A549 treated with CORT108297 at 1 μM for 4 hours (cell line): ENCODE data around the gene CEP70. TPM values are rescaled to one million over a fixed set of nuclear protein-coding genes. Genes with fewer than 3 reads are reported as not detected.

ENCODE experiments used
- total RNA-seq: library from RNA; stranded (reverse); fragments of 200-300 nt; extraction: Qiagen RNA extraction; gene quantifications from 5 replicates; pipeline ENCODE4 v1.2.3, GENCODE V29; 2022

CEP70 gene, protein sequence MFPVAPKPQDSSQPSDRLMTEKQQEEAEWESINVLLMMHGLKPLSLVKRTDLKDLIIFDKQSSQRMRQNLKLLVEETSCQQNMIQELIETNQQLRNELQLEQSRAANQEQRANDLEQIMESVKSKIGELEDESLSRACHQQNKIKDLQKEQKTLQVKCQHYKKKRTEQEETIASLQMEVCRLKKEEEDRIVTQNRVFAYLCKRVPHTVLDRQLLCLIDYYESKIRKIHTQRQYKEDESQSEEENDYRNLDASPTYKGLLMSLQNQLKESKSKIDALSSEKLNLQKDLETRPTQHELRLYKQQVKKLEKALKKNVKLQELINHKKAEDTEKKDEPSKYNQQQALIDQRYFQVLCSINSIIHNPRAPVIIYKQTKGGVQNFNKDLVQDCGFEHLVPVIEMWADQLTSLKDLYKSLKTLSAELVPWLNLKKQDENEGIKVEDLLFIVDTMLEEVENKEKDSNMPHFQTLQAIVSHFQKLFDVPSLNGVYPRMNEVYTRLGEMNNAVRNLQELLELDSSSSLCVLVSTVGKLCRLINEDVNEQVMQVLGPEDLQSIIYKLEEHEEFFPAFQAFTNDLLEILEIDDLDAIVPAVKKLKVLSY
- 4.9 to 8.5 TPM (median 5.7 TPM) in 5 replicates for total RNA-seq

DNA sequence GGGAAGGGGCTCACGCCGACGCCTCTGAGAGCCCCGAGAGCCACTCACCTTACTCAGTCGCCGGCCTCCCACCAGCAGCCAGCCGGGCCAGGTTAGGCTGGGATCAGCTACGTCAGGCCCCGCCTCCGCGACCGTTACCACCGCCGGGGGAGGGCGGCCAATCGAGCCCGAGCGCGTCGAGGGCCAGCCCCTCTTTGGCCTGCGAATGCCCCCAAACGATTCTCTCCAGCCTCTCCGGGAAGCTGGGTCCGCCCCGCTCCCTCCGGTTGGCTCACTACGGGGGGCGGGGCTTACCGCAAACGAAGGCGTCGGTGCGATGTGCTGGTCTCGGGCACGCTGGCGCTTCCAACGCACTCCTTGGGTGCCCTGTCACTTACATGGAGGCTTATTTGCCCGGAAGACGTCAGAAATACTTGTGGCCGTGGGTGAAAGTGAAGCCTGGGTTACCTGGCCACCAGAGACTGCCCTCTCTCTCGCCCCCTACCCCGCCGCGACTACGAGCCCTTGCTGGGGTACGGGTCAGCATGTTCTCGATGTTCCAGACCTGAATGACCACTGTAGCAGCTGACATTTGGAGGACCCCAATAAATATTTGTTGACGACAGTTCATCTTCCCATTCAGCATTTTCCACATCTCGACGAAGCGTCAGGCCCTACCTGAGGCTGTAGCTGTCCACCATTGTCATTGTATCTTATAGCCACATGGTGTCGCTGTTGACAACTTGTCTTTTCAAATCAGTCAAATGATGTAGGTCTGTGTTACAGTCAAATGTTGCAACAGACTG lies at the start of gene CEP70:
Gene CEP70, minus strand, starts transcription at position 111 of the 785 bp plus-strand sequence. CDS start 21,333 bp downstream, outside the sequence.

DNA sequence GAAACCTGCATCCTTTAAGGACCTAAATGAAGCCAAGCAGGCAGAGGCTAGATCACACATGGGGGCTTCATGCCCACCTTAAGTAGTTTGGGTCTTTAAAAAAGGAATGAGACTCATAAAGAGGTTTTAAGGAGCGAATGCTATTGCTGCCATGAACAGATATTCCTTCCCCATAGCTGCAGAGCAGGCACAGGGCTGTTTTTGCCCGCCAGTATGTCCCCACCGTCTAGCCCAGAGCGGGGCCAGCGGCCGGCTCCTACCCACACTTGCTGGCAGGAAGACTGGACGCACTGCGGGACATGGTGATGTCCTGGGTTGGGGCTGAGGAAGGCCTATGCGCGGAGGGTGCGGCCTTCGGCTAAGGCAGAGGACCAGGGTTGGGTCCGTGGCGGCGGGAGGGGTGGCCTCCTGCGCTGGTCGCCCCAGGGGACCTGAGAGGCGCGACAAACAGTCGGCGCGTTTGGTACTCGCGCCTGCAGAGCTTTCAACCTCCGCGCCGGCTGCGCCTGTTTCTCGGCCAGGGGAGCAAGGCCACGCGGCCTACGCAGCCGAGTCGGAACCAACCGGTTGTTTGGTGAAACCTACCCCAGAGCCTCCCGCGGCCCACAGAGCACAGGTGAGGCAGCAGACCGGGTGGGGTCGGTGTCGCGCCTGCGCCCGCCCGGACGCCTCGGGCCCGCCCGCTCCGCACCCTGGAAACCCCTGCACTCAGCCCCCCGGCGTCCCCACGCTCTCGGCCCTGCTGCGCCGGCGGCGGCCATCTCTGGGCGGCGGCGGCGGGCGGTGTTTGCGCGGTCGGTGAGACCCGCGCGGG lies 14.5 kb upstream of the CEP70 start, which contains the start of gene FAIM:
Gene FAIM, plus strand, starts transcription at position 450 of the 814 bp plus-strand sequence. CDS start 10,956 bp downstream, outside the sequence.

Other genes starting within 250 kb of the CEP70 start
- gene MRAS, start 245.7 kb downstream of the CEP70 start, total RNA-seq = 8.1 to 11.7 TPM (median 10.5 TPM) in 5 replicates
- gene ESYT3, start 159.6 kb downstream of the CEP70 start, total RNA-seq = 0.63 to 1.2 TPM (median 0.85 TPM) in 5 replicates
- gene FAIM, start 14.5 kb upstream of the CEP70 start, total RNA-seq = 18.2 to 28.8 TPM (median 19.1 TPM) in 5 replicates
- 15.1 to 18.1 TPM (median 17.7 TPM) in 5 replicates for gene PIK3CB, start 240.7 kb upstream of the CEP70 start, total RNA-seq